MCF 10A (cell line): ENCODE results near the gene STAT4. TPM values are rescaled to one million over a fixed set of nuclear protein-coding genes. Genes with fewer than 3 reads are reported as not detected.

Source experiments
- BruUV-seq: library from RNA; stranded (reverse); fragments of 400-500 nt; replicated peaks from 2 replicates; lab custom pipeline; 2021; lab: Mats Ljungman, UMichigan
- CTCF ChIA-PET: fragments of 300-600 bp; sonication (Branson Sonifier 250); formaldehyde crosslinking; extraction: SDS; loops from one replicate; lab custom pipeline; 2021; ENCODE audit warnings: antibody characterized with exemption, inconsistent platforms; lab: Yijun Ruan, JAX
- POLR2A ChIA-PET: fragments of 300-600, 350-650 bp; sonication (Branson Sonifier 250); formaldehyde crosslinking; extraction: SDS; loops from one replicate; lab custom pipeline; 2020; ENCODE audit warnings: antibody characterized with exemption, inconsistent platforms; lab: Yijun Ruan, JAX
- DNase-seq: peaks from one replicate; pipeline ENCODE4 v3.0.0-alpha.2; 2018; ENCODE audit not compliant: unreplicated experiment
- H3K27ac Mint-ChIP-seq: one replicate; pipeline ENCODE4 v1.8.0; 2022; ENCODE audit warnings: mild to moderate bottlenecking, low read depth, mixed read lengths; ENCODE audit not compliant: unreplicated experiment
- H3K27me3 Mint-ChIP-seq: one replicate; pipeline ENCODE4 v1.8.0; 2022; ENCODE audit warnings: mixed read lengths; ENCODE audit not compliant: insufficient read depth, unreplicated experiment
- H3K36me3 Mint-ChIP-seq: one replicate; pipeline ENCODE4 v1.8.0; 2022; ENCODE audit warnings: mild to moderate bottlenecking, moderate library complexity, mixed read lengths; ENCODE audit not compliant: insufficient read depth, unreplicated experiment
- H3K4me1 Mint-ChIP-seq: one replicate; pipeline ENCODE4 v1.8.0; 2022; ENCODE audit warnings: mixed read lengths; ENCODE audit not compliant: insufficient read depth, unreplicated experiment
- H3K4me3 Mint-ChIP-seq: one replicate; pipeline ENCODE4 v1.8.0; 2022; ENCODE audit warnings: mild to moderate bottlenecking, moderate library complexity, mixed read lengths; ENCODE audit not compliant: unreplicated experiment
- H3K9me3 Mint-ChIP-seq: one replicate; pipeline ENCODE4 v1.8.0; 2022; ENCODE audit warnings: mixed read lengths; ENCODE audit not compliant: unreplicated experiment
- intact Hi-C: fragments of 100-400 bp; cut with micrococcal nuclease; formaldehyde crosslinking; loops from 2 replicates; pipeline ENCODE4 v1.14.1; 2022
- total RNA-seq: library from RNA; stranded (reverse); gene quantifications from 2 replicates; pipeline ENCODE4 v1.2.3, GENCODE V29; 2022
- TF ChIP-seq, protein P1 (sequence below): fragments of 200-600 bp; IDR thresholded peaks from one replicate; pipeline ENCODE4 v1.8.0; 2022; ENCODE audit warnings: antibody characterized with exemption, mild to moderate bottlenecking; ENCODE audit not compliant: unreplicated experiment

STAT4 gene
- total RNA-seq, 1 experiment from 2014 or later, result 1.4 TPM

DNA sequence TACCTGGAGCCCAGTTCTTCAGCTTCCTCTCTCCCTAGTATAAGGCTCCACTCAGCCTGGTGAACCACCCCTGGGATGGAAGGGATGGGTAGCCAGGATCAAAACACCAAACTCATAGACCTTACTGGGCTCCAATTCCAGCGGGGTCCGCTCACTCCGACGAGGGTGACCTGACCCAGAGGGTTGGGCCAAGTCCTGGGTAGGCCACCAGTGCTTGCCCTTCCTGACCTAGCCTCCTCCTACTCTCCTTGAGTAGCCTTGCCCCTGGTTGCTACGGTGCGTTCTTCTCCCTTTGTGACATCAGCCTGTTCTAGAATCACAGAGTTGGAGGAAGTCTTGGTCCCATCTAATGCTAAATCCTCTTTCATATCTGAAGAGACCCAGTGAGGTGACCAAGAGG lies 537 bp upstream of the STAT4 start:
- no TSS peak for BruUV-seq
- no peaks in the 10 kb centered on the region for H3K36me3 Mint-ChIP-seq
- no peaks in the 10 kb centered on the region for H3K9me3 Mint-ChIP-seq
- peak overlapping the region; percentile 69 for H3K4me3 Mint-ChIP-seq
- DNase-seq, result no peak
- intact Hi-C loops, result no loop called here
- TF ChIP-seq, protein P1, sequence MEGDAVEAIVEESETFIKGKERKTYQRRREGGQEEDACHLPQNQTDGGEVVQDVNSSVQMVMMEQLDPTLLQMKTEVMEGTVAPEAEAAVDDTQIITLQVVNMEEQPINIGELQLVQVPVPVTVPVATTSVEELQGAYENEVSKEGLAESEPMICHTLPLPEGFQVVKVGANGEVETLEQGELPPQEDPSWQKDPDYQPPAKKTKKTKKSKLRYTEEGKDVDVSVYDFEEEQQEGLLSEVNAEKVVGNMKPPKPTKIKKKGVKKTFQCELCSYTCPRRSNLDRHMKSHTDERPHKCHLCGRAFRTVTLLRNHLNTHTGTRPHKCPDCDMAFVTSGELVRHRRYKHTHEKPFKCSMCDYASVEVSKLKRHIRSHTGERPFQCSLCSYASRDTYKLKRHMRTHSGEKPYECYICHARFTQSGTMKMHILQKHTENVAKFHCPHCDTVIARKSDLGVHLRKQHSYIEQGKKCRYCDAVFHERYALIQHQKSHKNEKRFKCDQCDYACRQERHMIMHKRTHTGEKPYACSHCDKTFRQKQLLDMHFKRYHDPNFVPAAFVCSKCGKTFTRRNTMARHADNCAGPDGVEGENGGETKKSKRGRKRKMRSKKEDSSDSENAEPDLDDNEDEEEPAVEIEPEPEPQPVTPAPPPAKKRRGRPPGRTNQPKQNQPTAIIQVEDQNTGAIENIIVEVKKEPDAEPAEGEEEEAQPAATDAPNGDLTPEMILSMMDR, result no peak
- no peaks in the 10 kb centered on the region for H3K4me1 Mint-ChIP-seq
- CTCF ChIA-PET, result interaction anchor here (0.6 to 14.4 kb wide), 4 partner anchors 11 to 342 kb away, joined by 3 to 604 read pairs (median 4); no protein-coding TSS in a partner anchor
- peaks cover 10% of the 10 kb centered on the region for H3K27me3 Mint-ChIP-seq
- no peak overlapping the region for H3K27ac Mint-ChIP-seq
- POLR2A ChIA-PET, result interaction anchor here (1.5 kb wide), 1 partner anchor 99 kb away, joined by 5 read pairs; no protein-coding TSS in a partner anchor

DNA sequence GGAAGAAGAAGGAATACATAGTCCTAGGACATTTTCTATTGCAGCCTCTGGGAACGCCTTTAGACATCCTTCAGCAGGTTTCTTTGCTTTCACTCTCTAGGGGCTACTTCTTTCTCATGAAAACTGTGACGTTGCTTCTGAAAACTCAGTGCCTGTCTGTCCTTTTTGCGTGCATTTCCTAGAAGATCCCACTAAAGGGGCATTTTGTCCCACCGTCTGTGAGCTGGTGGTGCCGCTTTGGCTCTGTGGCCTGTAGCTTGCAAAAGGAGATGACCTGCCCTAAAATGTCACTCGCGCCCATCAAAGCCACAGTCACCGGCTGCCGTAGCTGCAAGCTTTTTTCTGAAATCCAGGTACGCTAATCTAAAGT lies 579 bp downstream of the STAT4 start:
- ChIA-PET CTCF (interaction anchor here (0.6 to 14.4 kb wide), 4 partner anchors 13 to 241 kb away, joined by 3 to 604 read pairs (median 4); no protein-coding TSS in a partner anchor), POLR2A (interaction anchor here (1.5 kb wide), 1 partner anchor 98 kb away, joined by 5 read pairs; no protein-coding TSS in a partner anchor)
- H3K27ac Mint-ChIP-seq, result no peak overlapping the region
- intact Hi-C loops, result no loop called here
- BruUV-seq, result no TSS peak
- TF ChIP-seq, protein P1, result no peak
- DNase-seq, result no peak
- H3K9me3 Mint-ChIP-seq, result no peaks in the 10 kb centered on the region
- peaks cover 10% of the 10 kb centered on the region for H3K27me3 Mint-ChIP-seq
- H3K4me1 Mint-ChIP-seq, result no peaks in the 10 kb centered on the region
- peak overlapping the region; percentile 69 for H3K4me3 Mint-ChIP-seq
- H3K36me3 Mint-ChIP-seq, result no peaks in the 10 kb centered on the region

DNA sequence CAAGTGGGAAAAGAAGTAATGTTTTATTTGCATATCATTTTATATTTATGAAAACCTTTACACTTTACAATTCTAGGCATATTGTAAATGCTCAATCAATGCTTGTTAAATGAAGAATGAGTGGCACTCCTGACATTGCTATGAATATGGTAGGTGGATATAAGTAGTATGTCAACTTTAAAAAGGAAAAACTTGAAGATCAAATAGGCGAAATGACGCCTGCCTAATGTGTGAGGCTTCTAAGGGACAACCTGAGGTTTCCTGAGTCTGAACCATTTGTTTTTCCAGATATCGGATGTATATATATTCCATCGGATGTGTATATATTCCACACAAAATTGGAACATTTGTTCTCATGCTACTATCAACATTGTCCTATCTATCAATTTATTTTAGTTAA lies 1.4 kb downstream of the STAT4 start:
- Mint-ChIP-seq H3K9me3 (no peaks in the 10 kb centered on the region), H3K36me3 (no peaks in the 10 kb centered on the region), H3K27me3 (peaks cover 10% of the 10 kb centered on the region), H3K4me1 (no peaks in the 10 kb centered on the region), H3K27ac (no peak overlapping the region), H3K4me3 (no peak overlapping the region)
- no TSS peak for BruUV-seq
- TF ChIP-seq, protein P1, result no peak
- intact Hi-C loops, result no loop called here
- DNase-seq, result no peak
- CTCF ChIA-PET, result interaction anchor here (0.6 to 14.4 kb wide), 4 partner anchors 15 to 352 kb away, joined by 3 to 604 read pairs (median 5); no protein-coding TSS in a partner anchor
- POLR2A ChIA-PET, result no interaction called here

DNA sequence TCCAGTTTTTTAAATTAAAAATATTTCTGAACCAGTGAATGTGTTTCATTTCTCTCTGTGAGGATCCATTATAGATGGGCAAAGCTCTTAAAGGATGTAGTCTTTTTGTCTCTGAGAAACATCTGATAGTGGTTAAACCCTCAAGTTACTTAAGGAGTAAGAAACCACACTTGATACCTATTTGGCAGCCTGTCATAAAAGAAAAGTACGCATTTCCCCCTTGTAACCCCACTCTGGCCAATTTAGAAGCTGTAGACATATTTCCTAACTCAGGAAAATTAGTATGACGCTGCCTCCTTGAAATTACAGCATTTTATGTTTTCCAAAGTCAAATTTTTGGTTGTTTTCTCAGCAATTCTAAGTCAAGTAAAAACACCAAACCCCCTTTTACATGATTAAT lies 2.0 kb downstream of the STAT4 start:
- H3K4me1 Mint-ChIP-seq, result no peaks in the 10 kb centered on the region
- H3K27me3 Mint-ChIP-seq, result peaks cover 10% of the 10 kb centered on the region
- H3K27ac Mint-ChIP-seq, result no peak overlapping the region
- BruUV-seq, result no TSS peak
- CTCF ChIA-PET, result interaction anchor here (0.7 to 14.4 kb wide), 2 partner anchors 97 to 352 kb away, joined by 4 to 604 read pairs; no protein-coding TSS in a partner anchor
- no peaks in the 10 kb centered on the region for H3K36me3 Mint-ChIP-seq
- intact Hi-C loops, result no loop called here
- POLR2A ChIA-PET, result interaction anchor here (0.9 kb wide), 1 partner anchor 99 kb away, joined by 4 read pairs; no protein-coding TSS in a partner anchor
- H3K9me3 Mint-ChIP-seq, result no peaks in the 10 kb centered on the region
- H3K4me3 Mint-ChIP-seq, result no peak overlapping the region
- TF ChIP-seq, protein P1, result no peak
- no peak for DNase-seq
